ENCODE measurements around the gene RTEL1.

- TF ChIP-seq CTCF (IDR thresholded peaks at IDR 0.05) (no peak), POLR2A (IDR thresholded peaks at IDR 0.05) (peak in 1 of 3 donors; percentile 21)
These were observed 80.6 kb downstream of the RTEL1 start for GRCh38 chr20:63738687-63739129.

All from body of pancreas (tissue), 4 donors.